GM12872 (cell line): ENCODE data around the gene PIEZO1.

Source experiments
- CTCF ChIP-seq: IDR thresholded peaks from 3 replicates; pipeline ENCODE4 v1.5.1; 2011; ENCODE audit warnings: low read depth, mild to moderate bottlenecking, low read length, moderate library complexity; ENCODE audit not compliant: insufficient read depth

Gene PIEZO1

GRCh38 chr16:88733630-88734360, 51.2 kb downstream of the PIEZO1 start:
- no peak for TF ChIP-seq CTCF

- no peak for TF ChIP-seq CTCF
These were observed 52.1 kb downstream of the PIEZO1 start for GRCh38 chr16:88732961-88733294.

- no peak for TF ChIP-seq CTCF
These were observed 52.7 kb downstream of the PIEZO1 start for GRCh38 chr16:88732172-88732960.

- no peak for TF ChIP-seq CTCF
These were observed 53.3 kb downstream of the PIEZO1 start for GRCh38 chr16:88731699-88732098.

GRCh38 chr16:88730632-88731607, 54.1 kb downstream of the PIEZO1 start:
- no peak for TF ChIP-seq CTCF

- no peak for TF ChIP-seq CTCF
These were observed 57.1 kb downstream of the PIEZO1 start for GRCh38 chr16:88727871-88728270.

- TF ChIP-seq CTCF = no peak
These were observed 58.0 kb downstream of the PIEZO1 start for GRCh38 chr16:88726981-88727380.
